ENCODE results near the gene TMEM131L. TPM values are rescaled to one million over a fixed set of nuclear protein-coding genes. Genes with fewer than 3 reads are reported as not detected.

The TMEM131L gene
- total RNA-seq, 1 experiment from 2014 or later = 19.7 TPM

DNA sequence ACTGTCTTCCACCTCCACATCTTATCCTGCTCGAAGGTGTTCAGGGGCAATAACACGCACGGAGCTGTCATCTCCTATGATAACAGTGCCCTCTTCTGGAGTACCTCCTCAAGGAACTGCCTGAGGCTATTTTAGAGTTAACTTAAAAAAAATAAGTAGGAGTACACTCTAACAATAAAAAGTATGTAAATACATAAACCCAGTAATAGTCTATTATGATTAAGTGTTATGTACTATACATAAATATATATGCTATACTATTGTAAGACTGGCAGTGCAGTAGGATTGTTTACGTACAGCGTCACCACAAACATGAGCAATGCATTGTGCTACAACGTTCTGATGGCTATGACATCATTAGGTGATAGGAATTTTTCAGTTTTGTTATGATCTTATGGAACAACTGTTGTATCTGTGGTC lies 183.4 kb downstream of the TMEM131L start:
- Histone ChIP-seq H3K4me1 (ENCODE audit: control insufficient read depth in 1 of 2, insufficient read depth in 2 of 2, low read length in 2 of 2) (no peaks in the 10 kb centered on the region), H3K27ac (ENCODE audit: low read depth, low read length) (no peak overlapping the region), H3K36me3 (ENCODE audit: control insufficient read depth in 1 of 2, insufficient read depth in 2 of 2, low read length in 2 of 2) (no peaks in the 10 kb centered on the region), H3K9me3 (ENCODE audit: control insufficient read depth in 1 of 2, insufficient read depth in 1 of 2, low read depth in 1 of 2, low read length in 2 of 2) (no peaks in the 10 kb centered on the region), H3K9me2 (ENCODE audit: insufficient read depth) (no peaks in the 10 kb centered on the region), H3K4me2 (ENCODE audit: low read length) (no peak overlapping the region), H2AFZ (ENCODE audit: low read depth, low read length, poor library complexity, severe bottlenecking) (peak overlapping the region; percentile 8), H4K20me1 (ENCODE audit: insufficient read depth) (no peaks in the 10 kb centered on the region), H3K27me3 (ENCODE audit: insufficient read depth, low read length) (no peaks in the 10 kb centered on the region), H3K4me3 (replicated peaks in 1 of 2; ENCODE audit: low read depth in 1 of 2, low read length in 2 of 2) (no peak overlapping the region), H3K9ac (ENCODE audit: low read length) (no peak overlapping the region), H3K79me2 (ENCODE audit: insufficient read depth, low read length) (no peaks in the 10 kb centered on the region)
- BruUV-seq (replicated peaks) = no TSS peak
- CTCF ChIA-PET = interaction anchor here (0.6 to 3.7 kb wide), 8 partner anchors 20 to 566 kb away, joined by 3 to 12 read pairs (median 4); no protein-coding TSS in a partner anchor
- DNase-seq (ENCODE audit: low read depth, low spot score) (peak; percentile 60), ATAC-seq (peak; percentile 89)
- TF ChIP-seq, protein P1, sequence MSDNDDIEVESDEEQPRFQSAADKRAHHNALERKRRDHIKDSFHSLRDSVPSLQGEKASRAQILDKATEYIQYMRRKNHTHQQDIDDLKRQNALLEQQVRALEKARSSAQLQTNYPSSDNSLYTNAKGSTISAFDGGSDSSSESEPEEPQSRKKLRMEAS (IDR thresholded peaks at IDR 0.05) = peak; percentile 22; the same call in 1 of the 2 replicates
- TF ChIP-seq SP1 (IDR thresholded peaks at IDR 0.05; ENCODE audit: low read depth) = no peak
- TF ChIP-seq CTCF (IDR thresholded peaks at IDR 0.05 in 2 of 3, conservative IDR thresholded peaks at IDR 0.05 in 1 of 3; ENCODE audit: borderline replicate concordance in 1 of 3, insufficient read depth in 1 of 3, low read depth in 2 of 3, low read length in 2 of 3) = peak; percentile 40 to 61 (median 58); a peak in 5 of 6 replicates
- no peak for TF ChIP-seq ELF1 (IDR thresholded peaks at IDR 0.05; ENCODE audit: borderline replicate concordance, low read depth)
- TF ChIP-seq ATF3 (IDR thresholded peaks at IDR 0.05) = no peak
- no peak for TF ChIP-seq YY1 (IDR thresholded peaks at IDR 0.05; ENCODE audit: extremely low read depth, insufficient replicate concordance, low read depth, low read length)
- TF ChIP-seq, protein P2, sequence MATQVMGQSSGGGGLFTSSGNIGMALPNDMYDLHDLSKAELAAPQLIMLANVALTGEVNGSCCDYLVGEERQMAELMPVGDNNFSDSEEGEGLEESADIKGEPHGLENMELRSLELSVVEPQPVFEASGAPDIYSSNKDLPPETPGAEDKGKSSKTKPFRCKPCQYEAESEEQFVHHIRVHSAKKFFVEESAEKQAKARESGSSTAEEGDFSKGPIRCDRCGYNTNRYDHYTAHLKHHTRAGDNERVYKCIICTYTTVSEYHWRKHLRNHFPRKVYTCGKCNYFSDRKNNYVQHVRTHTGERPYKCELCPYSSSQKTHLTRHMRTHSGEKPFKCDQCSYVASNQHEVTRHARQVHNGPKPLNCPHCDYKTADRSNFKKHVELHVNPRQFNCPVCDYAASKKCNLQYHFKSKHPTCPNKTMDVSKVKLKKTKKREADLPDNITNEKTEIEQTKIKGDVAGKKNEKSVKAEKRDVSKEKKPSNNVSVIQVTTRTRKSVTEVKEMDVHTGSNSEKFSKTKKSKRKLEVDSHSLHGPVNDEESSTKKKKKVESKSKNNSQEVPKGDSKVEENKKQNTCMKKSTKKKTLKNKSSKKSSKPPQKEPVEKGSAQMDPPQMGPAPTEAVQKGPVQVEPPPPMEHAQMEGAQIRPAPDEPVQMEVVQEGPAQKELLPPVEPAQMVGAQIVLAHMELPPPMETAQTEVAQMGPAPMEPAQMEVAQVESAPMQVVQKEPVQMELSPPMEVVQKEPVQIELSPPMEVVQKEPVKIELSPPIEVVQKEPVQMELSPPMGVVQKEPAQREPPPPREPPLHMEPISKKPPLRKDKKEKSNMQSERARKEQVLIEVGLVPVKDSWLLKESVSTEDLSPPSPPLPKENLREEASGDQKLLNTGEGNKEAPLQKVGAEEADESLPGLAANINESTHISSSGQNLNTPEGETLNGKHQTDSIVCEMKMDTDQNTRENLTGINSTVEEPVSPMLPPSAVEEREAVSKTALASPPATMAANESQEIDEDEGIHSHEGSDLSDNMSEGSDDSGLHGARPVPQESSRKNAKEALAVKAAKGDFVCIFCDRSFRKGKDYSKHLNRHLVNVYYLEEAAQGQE (IDR thresholded peaks at IDR 0.05; ENCODE audit: low read depth) = no peak
- TF ChIP-seq TCF7L2 (IDR thresholded peaks at IDR 0.05; ENCODE audit: borderline replicate concordance, extremely low read depth, insufficient read depth, insufficient read length) = no peak
- no peak for TF ChIP-seq EZH2phosphoT487 (IDR thresholded peaks at IDR 0.05; ENCODE audit: borderline replicate concordance)
- TF ChIP-seq CEBPB (IDR thresholded peaks at IDR 0.05; ENCODE audit: low read depth) = no peak
- TF ChIP-seq RAD21 (IDR thresholded peaks at IDR 0.05; ENCODE audit: low read depth) = peak; percentile 78
- no peak for TF ChIP-seq ZNF274 (IDR thresholded peaks at IDR 0.05; ENCODE audit: low read depth, low read length)
- TF ChIP-seq ZFX (IDR thresholded peaks at IDR 0.05) = no peak
- no peak for TF ChIP-seq EZH2 (IDR thresholded peaks at IDR 0.05)
- TF ChIP-seq CBX3 (IDR thresholded peaks at IDR 0.05; ENCODE audit: low read depth) = no peak
- no peak for TF ChIP-seq FOSL1 (IDR thresholded peaks at IDR 0.05; ENCODE audit: low read depth)
- TF ChIP-seq, protein P3, sequence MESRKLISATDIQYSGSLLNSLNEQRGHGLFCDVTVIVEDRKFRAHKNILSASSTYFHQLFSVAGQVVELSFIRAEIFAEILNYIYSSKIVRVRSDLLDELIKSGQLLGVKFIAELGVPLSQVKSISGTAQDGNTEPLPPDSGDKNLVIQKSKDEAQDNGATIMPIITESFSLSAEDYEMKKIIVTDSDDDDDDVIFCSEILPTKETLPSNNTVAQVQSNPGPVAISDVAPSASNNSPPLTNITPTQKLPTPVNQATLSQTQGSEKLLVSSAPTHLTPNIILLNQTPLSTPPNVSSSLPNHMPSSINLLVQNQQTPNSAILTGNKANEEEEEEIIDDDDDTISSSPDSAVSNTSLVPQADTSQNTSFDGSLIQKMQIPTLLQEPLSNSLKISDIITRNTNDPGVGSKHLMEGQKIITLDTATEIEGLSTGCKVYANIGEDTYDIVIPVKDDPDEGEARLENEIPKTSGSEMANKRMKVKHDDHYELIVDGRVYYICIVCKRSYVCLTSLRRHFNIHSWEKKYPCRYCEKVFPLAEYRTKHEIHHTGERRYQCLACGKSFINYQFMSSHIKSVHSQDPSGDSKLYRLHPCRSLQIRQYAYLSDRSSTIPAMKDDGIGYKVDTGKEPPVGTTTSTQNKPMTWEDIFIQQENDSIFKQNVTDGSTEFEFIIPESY (IDR thresholded peaks at IDR 0.05; ENCODE audit: extremely low read depth, insufficient replicate concordance, low read length) = no peak
- no peak for TF ChIP-seq JUND (IDR thresholded peaks at IDR 0.05)
- no peak for TF ChIP-seq POLR2AphosphoS5 (IDR thresholded peaks at IDR 0.05; ENCODE audit: low read depth, low read length)
- POLR2A ChIA-PET = no interaction called here
- RAD21 ChIA-PET (ENCODE audit: low non-redundant PET in 1 of 2, low total read pairs in 2 of 2, uncharacterized antibody in 2 of 2, unreplicated experiment in 2 of 2) = no interaction called here
- intact Hi-C loops (cut with micrococcal nuclease) = no loop called here
